Adrenal gland (tissue), 12 donors: ENCODE measurements around the gene CCDC33. TPM values are rescaled to one million over a fixed set of nuclear protein-coding genes. Genes with fewer than 3 reads are reported as not detected.
A peak's percentile ranks its signal among the peaks of the same experiment; 100 is the strongest.

Source experiments
- DNase-seq, 7 donors: peaks; one replicate each; pipeline ENCODE4 v3.0.0-alpha.2; 2019 to 2020
- H3K27ac ChIP-seq, 5 donors: fragments of 200-600 bp; sonication (generic) in 4 of 5; 1 replicate in 3 of 5; 2 replicates in 2 of 5; pipeline versions ENCODE4 v1.5.1 to v1.8.0; 2016 to 2020; ENCODE audit warnings: mild to moderate bottlenecking in 1 of 5
- H3K27me3 ChIP-seq: fragments of 200-600 bp; 2 replicates; pipeline ENCODE4 v1.8.0; 2021
- H3K36me3 ChIP-seq, 2 donors: fragments of 200-600 bp; replicated peaks in 1 of 2; 1 replicate in 1 of 2; 2 replicates in 1 of 2; pipeline versions ENCODE4 v1.5.1 to v1.8.0; 2018 to 2022
- H3K4me1 ChIP-seq, 2 donors: fragments of 200-600 bp; replicated peaks in 1 of 2; 1 replicate in 1 of 2; 2 replicates in 1 of 2; pipeline versions ENCODE4 v1.5.1 to v1.8.0; 2018 to 2021
- H3K4me3 ChIP-seq, 4 donors: fragments of 200-600 bp; sonication (generic) in 3 of 4; one replicate each; pipeline ENCODE4 v1.5.1; 2016 to 2018
- H3K9me3 ChIP-seq, 3 donors: fragments of 200-600 bp; sonication (generic) in 1 of 3; replicated peaks in 1 of 3; 1 replicate in 2 of 3; 2 replicates in 1 of 3; pipeline versions ENCODE4 v1.5.1 to v1.8.0; 2016 to 2021
- CTCF ChIP-seq, 6 experiments: fragments of 450-650 bp in 4 of 6; fragments of 200-600 bp in 2 of 6; sonication (generic) in 1 of 6; IDR thresholded peaks; 1 replicate in 5 of 6; 2 replicates in 1 of 6; pipeline versions ENCODE4 v1.5.1 to v1.8.0; 2016 to 2021; ENCODE audit warnings: antibody characterized with exemption in 6 of 6, mild to moderate bottlenecking in 2 of 6, moderate library complexity in 1 of 6
- POLR2A ChIP-seq, 2 donors: fragments of 450-650 bp; IDR thresholded peaks; one replicate each; pipeline ENCODE4 v1.6.1; 2017; ENCODE audit warnings: antibody characterized with exemption in 2 of 2, mild to moderate bottlenecking in 2 of 2, moderate library complexity in 1 of 2
- WGBS, 4 donors: extraction: QIAGEN DNeasy Blood & Tissue Kit in 2 of 4; methylation state at CpG; one replicate each; pipeline versions ENCODE4 v1.1.5 to v1.1.7; 2013 to 2017; 5-methylcytosine and 5-hydroxymethylcytosine counted together
- intact Hi-C, 2 donors: fragments of 100-400 bp; cut with DNase I; formaldehyde crosslinking; loops; one replicate each; pipeline versions ENCODE4 v1.14.1 to v1.15.0; 2022 to 2023
- polyA plus RNA-seq, 3 donors: library from polyadenylated mRNA; stranded (reverse); fragments of 200-250 nt in 2 of 3; fragments of 350-450 nt in 1 of 3; fragmentation: Illumina TruSeq in 1 of 3; extraction: RNeasy Lipid Tissue Mini Kit (QIAGEN cat#74804) in 1 of 3; gene quantifications; one replicate each; pipeline ENCODE4 v1.2.3, GENCODE V29; 2013 to 2014
- total RNA-seq, 9 donors: library from RNA; depleted of rRNA in 4 of 9; stranded (reverse); fragments of >200 nt in 4 of 9; fragments of 120-200 nt in 1 of 9; fragmentation: NEBNext Ultra II Directional in 1 of 9; extraction: Animal tissue kit (Norgen Biotek cat#: 25700) in 1 of 9; gene quantifications; one replicate each; pipeline versions ENCODE4 v1.1.0 to v1.2.4, GENCODE V29; 2013 to 2023
- donor health status: healthy with polysubstance abuse.
- donor health status: Bipolar disorder and iron deficiency.
- donor health status: DM: yes; HTN: yes; CAD: no.
- donor health status: DM: no; HTN: no; CAD: no.
- donor health status: DM: no; HTN: no; CAD: no.
- donor health status: DM: yes; HTN: yes; CAD: no.

The CCDC33 gene
- total and polyA plus RNA-seq, 12 donors, result 0.11 to 1.1 (median 0.30) TPM; not detected in 3

GRCh38 chr15:74228723-74229081, 7.4 kb upstream of the CCDC33 start:
- H3K36me3 ChIP-seq, result no peaks in the 10 kb centered on the region
- peak in 3 of 7 donors; percentile 28 to 88 (median 36) for DNase-seq

GRCh38 chr15:74229686-74230085, 6.4 kb upstream of the CCDC33 start:
- DNase-seq, result no peak
- no peaks in the 10 kb centered on the region for H3K36me3 ChIP-seq
- H3K4me1 ChIP-seq, result no peaks in the 10 kb centered on the region
- no peak overlapping the region for H3K27ac ChIP-seq
- intact Hi-C loops, result no loop called here
- no peaks in the 10 kb centered on the region for H3K27me3 ChIP-seq
- no peak overlapping the region for H3K4me3 ChIP-seq
- TF ChIP-seq POLR2A (IDR thresholded peaks at IDR 0.05), result no peak
- no peak for TF ChIP-seq CTCF (IDR thresholded peaks at IDR 0.05)
- WGBS, 4 donors, result 60 to 86% (median 84%) methylated on average over 2 to 3 of the region's 3 CpGs
- no peaks in the 10 kb centered on the region for H3K9me3 ChIP-seq

More at GRCh38 chr15:74228723-74229081, 7.4 kb upstream of the CCDC33 start:
- TF ChIP-seq POLR2A (IDR thresholded peaks at IDR 0.05), result no peak
- TF ChIP-seq CTCF (IDR thresholded peaks at IDR 0.05), result no peak
- H3K4me1 ChIP-seq, result no peaks in the 10 kb centered on the region
- H3K27ac ChIP-seq, result peak overlapping the region in 1 of 5 donors; percentile 34
- H3K9me3 ChIP-seq, result no peaks in the 10 kb centered on the region
- WGBS, 4 donors, result 63 to 75% (median 66%) methylated on average over 7 to 17 of the region's 17 CpGs
- no peak overlapping the region for H3K4me3 ChIP-seq
- no peaks in the 10 kb centered on the region for H3K27me3 ChIP-seq
- intact Hi-C loops, result no loop called here

GRCh38 chr15:74231475-74231874, 4.7 kb upstream of the CCDC33 start:
- no peaks in the 10 kb centered on the region for H3K36me3 ChIP-seq
- no peak for DNase-seq
- H3K4me3 ChIP-seq, result no peak overlapping the region
- H3K9me3 ChIP-seq, result no peaks in the 10 kb centered on the region
- no peak overlapping the region for H3K27ac ChIP-seq
- H3K4me1 ChIP-seq, result no peaks in the 10 kb centered on the region
- intact Hi-C loops, result no loop called here
- TF ChIP-seq CTCF (IDR thresholded peaks at IDR 0.05), result no peak
- no peak for TF ChIP-seq POLR2A (IDR thresholded peaks at IDR 0.05)
- 87 to 97% (median 92%) methylated on average over 7 to 10 of the region's 10 CpGs for WGBS, 4 donors
- no peaks in the 10 kb centered on the region for H3K27me3 ChIP-seq

- no peaks in the 10 kb centered on the region for H3K9me3 ChIP-seq
- WGBS, 4 donors, result 89 to 100% (median 93%) methylated on average over 3 to 6 of the region's 6 CpGs
- intact Hi-C loops, result no loop called here
Measured at GRCh38 chr15:74233373-74233772, 2.8 kb upstream of the CCDC33 start.

More at GRCh38 chr15:74233373-74233772, 2.8 kb upstream of the CCDC33 start:
- Histone ChIP-seq H3K27me3 (no peaks in the 10 kb centered on the region), H3K4me3 (no peak overlapping the region), H3K36me3 (no peaks in the 10 kb centered on the region), H3K4me1 (no peaks in the 10 kb centered on the region), H3K27ac (no peak overlapping the region)
- TF ChIP-seq CTCF (IDR thresholded peaks at IDR 0.05), result no peak
- TF ChIP-seq POLR2A (IDR thresholded peaks at IDR 0.05), result no peak
- no peak for DNase-seq
